HL-60 (cell line): ENCODE data around the gene ZNF500.
A peak's percentile ranks its signal among the peaks of the same experiment; 100 is the strongest.

Source experiments
- DNase-seq, 2 experiments: peaks; one replicate each; pipeline ENCODE4 v3.0.0-alpha.2; 2010 to 2020; ENCODE audit warnings: low read depth in 1 of 2, low spot score in 1 of 2
- H3K27ac ChIP-seq: fragments of 250-450 bp; sonication (Bioruptor Pico); replicated peaks from 2 replicates; pipeline ENCODE4 v1.5.1; 2020; ENCODE audit warnings: mild to moderate bottlenecking, moderate library complexity
- H3K27me3 ChIP-seq: fragments of 250-450 bp; sonication (Bioruptor Pico); 2 replicates; pipeline ENCODE4 v1.5.1; 2021; ENCODE audit warnings: mild to moderate bottlenecking, moderate library complexity; ENCODE audit not compliant: insufficient read depth, poor library complexity, severe bottlenecking
- H3K4me3 ChIP-seq: replicated peaks from 2 replicates; pipeline ENCODE4 v1.5.1; 2011; ENCODE audit warnings: mild to moderate bottlenecking, control low read depth, low read length; ENCODE audit not compliant: insufficient read depth
- CTCF ChIP-seq: IDR thresholded peaks from one replicate; pipeline ENCODE4 v1.5.1; 2011; ENCODE audit warnings: low read length, control low read depth, inconsistent platforms; ENCODE audit not compliant: insufficient read depth
- GABPA ChIP-seq: IDR thresholded peaks from 2 replicates; pipeline ENCODE4 v1.6.1; 2012; ENCODE audit warnings: low read depth
- POLR2AphosphoS5 ChIP-seq: IDR thresholded peaks from 2 replicates; pipeline ENCODE4 v1.6.1; 2012; ENCODE audit warnings: low read depth
- REST ChIP-seq: IDR thresholded peaks from 2 replicates; pipeline ENCODE4 v1.6.1; 2012; ENCODE audit warnings: low read depth; ENCODE audit not compliant: insufficient replicate concordance
- SPI1 ChIP-seq: IDR thresholded peaks from 2 replicates; pipeline ENCODE4 v1.6.1; 2012; ENCODE audit warnings: low read depth, mild to moderate bottlenecking, borderline replicate concordance

The ZNF500 gene

GRCh38 chr16:4800290-4801041, 33.5 kb upstream of the ZNF500 start:
- H3K4me3 ChIP-seq, result peak overlapping the region; percentile 71
- H3K27ac ChIP-seq, result peak overlapping the region; percentile 81
- TF ChIP-seq POLR2AphosphoS5, result peak; percentile 66; the same call in 1 of the 2 replicates
- peak; percentile 87 for TF ChIP-seq SPI1
- TF ChIP-seq GABPA, result peak; percentile 82
- peak; percentile 27 for TF ChIP-seq REST
- TF ChIP-seq CTCF, result no peak
- peak; percentile 88 to 94 for DNase-seq
- H3K27me3 ChIP-seq, result no peaks in the 10 kb centered on the region

- DNase-seq, result no peak
- no peak for TF ChIP-seq REST
- TF ChIP-seq POLR2AphosphoS5, result no peak
- TF ChIP-seq GABPA, result no peak
- no peak for TF ChIP-seq CTCF
- no peak for TF ChIP-seq SPI1
- Histone ChIP-seq H3K27ac (peak overlapping the region; percentile 81), H3K4me3 (no peak overlapping the region), H3K27me3 (no peaks in the 10 kb centered on the region)
These were observed 32.4 kb upstream of the ZNF500 start for GRCh38 chr16:4799171-4799855.

- DNase-seq, result no peak
- TF ChIP-seq SPI1 (no peak), GABPA (no peak), CTCF (no peak), POLR2AphosphoS5 (no peak), REST (no peak)
- H3K4me3 ChIP-seq, result no peak overlapping the region
- H3K27me3 ChIP-seq, result no peaks in the 10 kb centered on the region
- H3K27ac ChIP-seq, result no peak overlapping the region
These were observed 31.5 kb upstream of the ZNF500 start for GRCh38 chr16:4798456-4798855.
